Endothelial cell of umbilical vein (primary cell): ENCODE measurements around the gene PRKAR1A. TPM values are rescaled to one million over a fixed set of nuclear protein-coding genes. Genes with fewer than 3 reads are reported as not detected.

Source experiments
- BruUV-seq: library from RNA; stranded (reverse); fragments of 400-500 nt; replicated peaks from 2 replicates; lab custom pipeline; 2021; lab: Mats Ljungman, UMichigan
- CTCF ChIA-PET: fragments of 300-600, 350-600 bp; sonication (Branson Sonifier 250); formaldehyde crosslinking; loops from one replicate; lab custom pipeline; 2021; ENCODE audit warnings: antibody characterized with exemption, inconsistent platforms; lab: Charles Lee
- POLR2A ChIA-PET: fragments of 300-600, 350-600 bp; sonication (Branson Sonifier 250); formaldehyde crosslinking; loops from one replicate; lab custom pipeline; 2021; ENCODE audit warnings: antibody characterized with exemption, inconsistent platforms; lab: Charles Lee
- DNase-seq: peaks from one replicate; pipeline ENCODE4 v3.0.0-alpha.2; 2011; ENCODE audit warnings: low read depth, low spot score
- FAIRE-seq: peaks from 2 replicates; lab custom pipeline; 2011; peaks lifted over from hg19 to GRCh38; lab: Jason Lieb, UNC
- H2AFZ ChIP-seq: 2 replicates; pipeline ENCODE4 v1.6.0; 2012; ENCODE audit warnings: low read depth, low read length, control low read depth, inconsistent platforms
- H3K27ac ChIP-seq: 2 replicates; pipeline ENCODE4 v1.5.1; 2011; ENCODE audit warnings: low read depth, mild to moderate bottlenecking, control low read depth, low read length, moderate library complexity; ENCODE audit not compliant: insufficient read depth
- H3K27me3 ChIP-seq, 2 experiments: 2 replicates each; pipeline versions ENCODE4 v1.6.0 to v1.6.1; 2011; ENCODE audit warnings: low read length in 2 of 2, mixed read lengths in 1 of 2; ENCODE audit not compliant: control insufficient read depth in 2 of 2, insufficient read depth in 2 of 2
- H3K36me3 ChIP-seq, 2 experiments: 2 replicates in 1 of 2; 3 replicates in 1 of 2; pipeline ENCODE4 v1.5.1; 2011; ENCODE audit warnings: low read length in 2 of 2, mild to moderate bottlenecking in 1 of 2, moderate library complexity in 1 of 2; ENCODE audit not compliant: control insufficient read depth in 2 of 2, insufficient read depth in 2 of 2; ENCODE audit errors: extremely low read depth in 1 of 2
- H3K4me1 ChIP-seq: 3 replicates; pipeline ENCODE4 v1.5.1; 2011; ENCODE audit warnings: mild to moderate bottlenecking, low read length; ENCODE audit not compliant: control insufficient read depth, insufficient read depth; ENCODE audit errors: extremely low read depth
- H3K4me2 ChIP-seq: 2 replicates; pipeline ENCODE4 v1.6.1; 2011; ENCODE audit warnings: low read length, control low read depth, mixed read lengths; ENCODE audit not compliant: insufficient read depth
- H3K4me3 ChIP-seq, 3 experiments: fragments of 200-600 bp in 1 of 3; sonication (generic), shearing (Covaris generic) in 1 of 3; replicated peaks in 1 of 3; 2 replicates each; pipeline ENCODE4 v1.5.1; 2011 to 2016; ENCODE audit warnings: control low read depth in 3 of 3, low read length in 3 of 3, mild to moderate bottlenecking in 2 of 3, inconsistent platforms in 1 of 3, low read depth in 1 of 3, moderate library complexity in 1 of 3; ENCODE audit not compliant: insufficient read depth in 1 of 3
- H3K79me2 ChIP-seq: 2 replicates; pipeline ENCODE4 v1.6.0; 2012; ENCODE audit warnings: low read length, inconsistent platforms; ENCODE audit not compliant: control insufficient read depth, insufficient read depth
- H3K9ac ChIP-seq: replicated peaks from 2 replicates; pipeline ENCODE3; 2011; ENCODE audit warnings: low read length, control low read depth; ENCODE audit not compliant: insufficient read depth; ENCODE audit errors: extremely low read depth
- H3K9me1 ChIP-seq: replicated peaks from 3 replicates; pipeline ENCODE4 v1.6.0; 2011; ENCODE audit warnings: mild to moderate bottlenecking, low read length; ENCODE audit not compliant: control insufficient read depth, insufficient read depth; ENCODE audit errors: extremely low read depth
- H3K9me3 ChIP-seq: replicated peaks from 2 replicates; pipeline ENCODE4 v1.5.1; 2012; ENCODE audit warnings: low read length, inconsistent platforms; ENCODE audit not compliant: control insufficient read depth, insufficient read depth
- H4K20me1 ChIP-seq: replicated peaks from 2 replicates; pipeline ENCODE3; 2011; ENCODE audit warnings: mild to moderate bottlenecking, low read length; ENCODE audit not compliant: control insufficient read depth, insufficient read depth; ENCODE audit errors: extremely low read depth
- CTCF ChIP-seq, 2 donors: IDR thresholded peaks; 1 replicate in 1 of 2; 2 replicates in 1 of 2; pipeline ENCODE4 v1.5.1; 2011; ENCODE audit warnings: low read length in 2 of 2, mild to moderate bottlenecking in 2 of 2, moderate library complexity in 2 of 2, control low read depth in 1 of 2, inconsistent platforms in 1 of 2, low read depth in 1 of 2; ENCODE audit not compliant: insufficient read depth in 1 of 2; ENCODE audit errors: extremely low read depth in 1 of 2
- EZH2 ChIP-seq: IDR thresholded peaks from 2 replicates; pipeline ENCODE4 v1.6.1; 2012; ENCODE audit warnings: borderline replicate concordance, low read depth, mild to moderate bottlenecking, moderate library complexity, low read length, inconsistent platforms; ENCODE audit not compliant: severe bottlenecking
- FOS ChIP-seq: IDR thresholded peaks from 2 replicates; pipeline ENCODE4 v1.6.1; 2011; ENCODE audit warnings: mild to moderate bottlenecking, low read length, moderate library complexity, borderline replicate concordance; ENCODE audit not compliant: insufficient read depth
- GATA2 ChIP-seq: IDR thresholded peaks from 2 replicates; pipeline ENCODE4 v1.7.0; 2011; ENCODE audit warnings: low read depth, mild to moderate bottlenecking, moderate library complexity, mixed read lengths, low read length; ENCODE audit not compliant: insufficient read length, insufficient read depth
- JUN ChIP-seq: IDR thresholded peaks from 2 replicates; pipeline ENCODE4 v1.6.1; 2011; ENCODE audit warnings: borderline replicate concordance, low read depth; ENCODE audit not compliant: insufficient read length, insufficient read depth
- MAX ChIP-seq: IDR thresholded peaks from 2 replicates; pipeline ENCODE4 v1.6.1; 2011; ENCODE audit not compliant: insufficient read depth, insufficient read length
- MYC ChIP-seq: IDR thresholded peaks from one replicate; pipeline ENCODE4 v1.6.1; 2011; ENCODE audit warnings: mild to moderate bottlenecking, low read depth, low read length
- POLR2A ChIP-seq: IDR thresholded peaks from 2 replicates; pipeline ENCODE4 v1.6.1; 2012; ENCODE audit warnings: low read depth, mild to moderate bottlenecking, control low read depth, low read length
- POLR2AphosphoS5 ChIP-seq: IDR thresholded peaks from 2 replicates; pipeline ENCODE4 v1.6.1; 2012; ENCODE audit warnings: low read depth, mild to moderate bottlenecking, control low read depth, low read length, moderate library complexity; ENCODE audit not compliant: insufficient read depth
- dilution Hi-C: fragments of 300-500 bp; cut with MboI; formaldehyde crosslinking; loops from one replicate; pipeline ENCODE4 v1.15.0; 2019; ENCODE audit warnings: low sequenced_read_pairs; ENCODE audit not compliant: extremely low pct_ligation_motif_present
- intact Hi-C: fragments of 100-400 bp; cut with micrococcal nuclease; formaldehyde crosslinking; loops from one replicate; pipeline ENCODE4 v1.10.0; 2022
- polyA plus RNA-seq, 4 experiments: library from polyadenylated mRNA; depleted of rRNA in 3 of 4; stranded (reverse) in 3 of 4; unstranded in 1 of 4; fragments of >200 nt; gene quantifications; 2 replicates each; pipeline versions ENCODE4 v1.2.1 to v1.2.3, GENCODE V29; 2011 to 2012; ENCODE audit warnings: missing spikeins in 1 of 4
- total RNA-seq: library from RNA; stranded (reverse); gene quantifications from 2 replicates; pipeline ENCODE4 v1.2.3, GENCODE V29; 2021

Gene PRKAR1A
- total and polyA plus RNA-seq, 2 donors (not counting 3 experiments of a cell fraction or from before 2014, with no cell fraction given): 92.0 to 257 TPM

DNA sequence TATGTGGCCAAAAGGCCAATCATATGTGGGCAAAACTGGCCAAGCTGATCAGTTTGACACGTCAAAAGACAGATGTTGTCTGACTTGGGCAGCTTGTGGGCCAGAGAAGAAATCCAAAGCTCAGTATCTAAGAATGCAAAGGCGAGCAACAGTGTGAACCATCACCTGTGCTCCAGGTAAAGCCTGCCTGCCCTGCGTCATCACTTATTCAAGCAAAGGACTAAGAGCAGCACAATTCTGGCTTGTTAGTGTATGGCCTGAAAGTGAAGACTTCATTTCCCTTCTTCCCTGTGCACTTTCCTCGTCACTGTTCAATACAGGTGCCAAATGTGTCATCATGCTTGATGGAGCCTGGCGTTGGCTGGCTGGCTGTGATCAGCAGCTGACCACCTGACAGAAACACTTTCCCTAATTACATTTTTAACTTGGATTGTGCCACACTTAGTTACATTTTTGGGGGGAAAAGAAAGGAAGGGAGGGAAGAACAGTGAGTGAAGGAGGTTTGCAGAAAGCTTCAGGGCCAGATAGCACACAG is 84.2 kb downstream of the PRKAR1A start:
- DNase-seq (no peak), FAIRE-seq (no peak)
- POLR2A ChIA-PET: no interaction called here
- intact Hi-C loops (no loop called here), dilution Hi-C loops (no loop called here)
- H3K27me3 ChIP-seq: peaks cover 25 to 34% of the 10 kb centered on the region in 2 experiments
- no peak overlapping the region for H3K4me3 ChIP-seq
- no TSS peak for BruUV-seq
- CTCF ChIA-PET: interaction anchor here (1.3 kb wide), 1 partner anchor 15 kb away, joined by 3 read pairs; no protein-coding TSS in a partner anchor
- no peaks in the 10 kb centered on the region for H3K9me3 ChIP-seq
- peaks cover 3% of the 10 kb centered on the region for H3K4me1 ChIP-seq
- H3K9me1 ChIP-seq: no peaks in the 10 kb centered on the region
- no peaks in the 10 kb centered on the region for H3K79me2 ChIP-seq
- H2AFZ ChIP-seq: no peak overlapping the region
- H3K9ac ChIP-seq: no peak overlapping the region
- H3K27ac ChIP-seq: no peak overlapping the region
- no peaks in the 10 kb centered on the region for H4K20me1 ChIP-seq
- H3K36me3 ChIP-seq: no peaks in the 10 kb centered on the region
- TF ChIP-seq JUN: no peak
- TF ChIP-seq MAX: no peak
- TF ChIP-seq POLR2AphosphoS5: no peak
- no peak for TF ChIP-seq FOS
- no peak for TF ChIP-seq POLR2A
- no peak for TF ChIP-seq CTCF (IDR thresholded peaks at IDR 0.05; ENCODE audit: extremely low read depth in 1 of 2, insufficient read depth in 1 of 2, low read depth in 1 of 2, low read length in 2 of 2)
- no peak for TF ChIP-seq GATA2
- TF ChIP-seq MYC: no peak
- TF ChIP-seq EZH2: no peak
- H3K4me2 ChIP-seq: no peak overlapping the region
